Mucosa of stomach (tissue), 1 donor: ENCODE results near the gene RAI14.
"Not testable (repeated sequence)": the region's sequence is repeated elsewhere in the genome, so short reads cannot be mapped to it uniquely, and the experiment has no call there.

Experiments
- H3K27me3 ChIP-seq: one replicate; pipeline ENCODE4 v1.7.0; 2013; ENCODE audit warnings: mild to moderate bottlenecking, low read length; ENCODE audit not compliant: control insufficient read depth, insufficient read depth
- H3K36me3 ChIP-seq: one replicate; pipeline ENCODE4 v1.7.0; 2013; ENCODE audit warnings: low read length; ENCODE audit not compliant: control insufficient read depth, insufficient read depth
- H3K4me1 ChIP-seq: one replicate; pipeline ENCODE4 v1.7.0; 2013; ENCODE audit warnings: mild to moderate bottlenecking, low read length; ENCODE audit not compliant: control insufficient read depth, insufficient read depth
- H3K4me3 ChIP-seq: one replicate; pipeline ENCODE4 v1.7.0; 2013; ENCODE audit warnings: low read length
- H3K9ac ChIP-seq: one replicate; pipeline ENCODE4 v1.7.0; 2013; ENCODE audit warnings: mild to moderate bottlenecking, low read length, moderate library complexity
- H3K9me3 ChIP-seq: one replicate; pipeline ENCODE4 v1.7.0; 2013; ENCODE audit warnings: mild to moderate bottlenecking, low read length, moderate library complexity; ENCODE audit not compliant: control insufficient read depth
- donor health status: Pancreatic carcinoma.

Gene RAI14

DNA sequence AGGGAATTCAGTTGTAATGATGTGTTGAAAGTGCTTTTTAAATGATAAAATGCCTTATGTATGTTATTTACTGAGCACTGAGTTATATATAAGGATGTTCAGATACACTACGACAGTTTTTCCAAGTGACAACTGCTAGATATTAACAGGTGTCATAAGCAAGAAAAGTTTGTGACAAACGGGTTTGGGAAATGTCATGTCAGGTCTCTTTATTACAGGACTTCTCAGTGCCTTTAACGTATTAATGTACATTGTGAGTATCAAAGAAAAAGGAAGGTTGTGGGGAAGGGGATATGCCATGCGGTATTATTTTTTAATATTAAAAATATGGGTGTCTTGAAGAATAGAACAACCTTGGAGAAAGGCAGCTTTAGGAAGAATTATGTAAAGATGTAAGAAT lies 56.4 kb downstream of the RAI14 start:
- H3K9ac ChIP-seq: no peak overlapping the region
- no peaks in the 10 kb centered on the region for H3K36me3 ChIP-seq
- no peak overlapping the region for H3K4me3 ChIP-seq
- H3K27me3 ChIP-seq: no peaks in the 10 kb centered on the region
- H3K9me3 ChIP-seq: no peaks in the 10 kb centered on the region
- no peaks in the 10 kb centered on the region for H3K4me1 ChIP-seq

- no peaks in the 10 kb centered on the region for H3K36me3 ChIP-seq
- H3K9ac ChIP-seq: no peak overlapping the region
- H3K4me3 ChIP-seq: no peak overlapping the region
- no peaks in the 10 kb centered on the region for H3K4me1 ChIP-seq
- H3K27me3 ChIP-seq: no peaks in the 10 kb centered on the region
- H3K9me3 ChIP-seq: no peaks in the 10 kb centered on the region
These were observed 59.6 kb downstream of the RAI14 start for GRCh38 chr5:34715711-34716110.

DNA sequence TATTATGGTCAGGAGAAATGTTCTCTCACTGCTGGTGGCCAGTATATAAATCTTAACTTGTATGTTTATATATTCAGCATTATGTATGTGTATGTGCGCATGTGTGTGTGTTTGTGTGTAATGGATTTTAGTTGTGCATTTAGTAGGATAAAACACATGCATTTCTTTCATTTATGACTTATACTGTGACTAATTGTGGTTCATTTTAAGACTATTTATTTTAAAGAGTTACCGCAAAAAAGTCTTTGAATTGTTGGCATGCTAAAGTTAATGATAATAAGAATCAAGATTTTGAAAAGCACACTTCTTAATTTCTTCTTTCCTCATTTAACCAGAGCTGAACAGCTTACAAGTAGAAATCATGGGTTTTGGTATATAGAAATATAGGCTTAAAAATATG lies 60.9 kb downstream of the RAI14 start:
- no peaks in the 10 kb centered on the region for H3K9me3 ChIP-seq
- H3K4me3 ChIP-seq: no peak overlapping the region
- no peaks in the 10 kb centered on the region for H3K4me1 ChIP-seq
- no peaks in the 10 kb centered on the region for H3K27me3 ChIP-seq
- no peaks in the 10 kb centered on the region for H3K36me3 ChIP-seq
- no peak overlapping the region for H3K9ac ChIP-seq

GRCh38 chr5:34717426-34718327 lies 61.5 kb downstream of the RAI14 start:
- Histone ChIP-seq H3K9ac (no peak overlapping the region), H3K4me3 (no peak overlapping the region), H3K9me3 (no peaks in the 10 kb centered on the region), H3K27me3 (no peaks in the 10 kb centered on the region), H3K36me3 (no peaks in the 10 kb centered on the region), H3K4me1 (no peaks in the 10 kb centered on the region)

GRCh38 chr5:34718516-34718915 lies 62.4 kb downstream of the RAI14 start:
- no peaks in the 10 kb centered on the region for H3K27me3 ChIP-seq
- no peak overlapping the region for H3K4me3 ChIP-seq
- no peaks in the 10 kb centered on the region for H3K4me1 ChIP-seq
- no peak overlapping the region for H3K9ac ChIP-seq
- no peaks in the 10 kb centered on the region for H3K36me3 ChIP-seq
- no peaks in the 10 kb centered on the region for H3K9me3 ChIP-seq

GRCh38 chr5:34719029-34719428 lies 62.9 kb downstream of the RAI14 start:
- Histone ChIP-seq H3K9me3 (no peaks in the 10 kb centered on the region), H3K4me1 (no peaks in the 10 kb centered on the region), H3K9ac (no peak overlapping the region), H3K36me3 (no peaks in the 10 kb centered on the region), H3K27me3 (no peaks in the 10 kb centered on the region), H3K4me3 (no peak overlapping the region)

GRCh38 chr5:34721327-34721726 lies 65.2 kb downstream of the RAI14 start:
- H3K36me3 ChIP-seq: no peaks in the 10 kb centered on the region
- no peak overlapping the region for H3K9ac ChIP-seq
- no peaks in the 10 kb centered on the region for H3K27me3 ChIP-seq
- H3K9me3 ChIP-seq: no peaks in the 10 kb centered on the region
- H3K4me1 ChIP-seq: no peaks in the 10 kb centered on the region
- H3K4me3 ChIP-seq: no peak overlapping the region

- Histone ChIP-seq H3K27me3 (no peaks in the 10 kb centered on the region), H3K36me3 (no peaks in the 10 kb centered on the region), H3K4me1 (no peaks in the 10 kb centered on the region), H3K4me3 (no peak overlapping the region), H3K9ac (no peak overlapping the region), H3K9me3 (no peaks in the 10 kb centered on the region)
These were observed 66.1 kb downstream of the RAI14 start for GRCh38 chr5:34722183-34722582.

DNA sequence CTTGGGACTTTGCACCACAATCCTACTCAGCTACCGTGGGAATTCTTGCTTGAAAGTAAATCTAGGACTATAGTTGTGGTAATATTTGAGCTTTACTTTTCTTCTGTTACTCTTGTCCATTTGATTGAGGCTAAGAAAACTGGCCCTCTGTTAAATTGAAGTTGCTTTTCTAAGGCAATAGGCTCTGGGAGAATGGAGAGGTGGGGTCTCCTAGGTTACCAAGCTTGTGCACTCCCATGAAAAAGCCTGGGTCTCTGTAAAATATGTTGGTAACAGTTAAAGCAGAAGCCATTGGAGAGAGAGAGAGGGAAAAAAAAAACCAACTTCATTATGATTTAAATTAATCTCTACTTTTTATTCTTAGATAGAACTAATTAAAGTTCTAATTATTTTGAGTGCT lies 68.6 kb downstream of the RAI14 start:
- Histone ChIP-seq H3K9me3 (no peaks in the 10 kb centered on the region), H3K27me3 (no peaks in the 10 kb centered on the region), H3K4me3 (no peak overlapping the region), H3K4me1 (no peaks in the 10 kb centered on the region), H3K36me3 (no peaks in the 10 kb centered on the region), H3K9ac (no peak overlapping the region)

- not testable (repeated sequence) for H3K9ac ChIP-seq, H3K9me3 ChIP-seq, H3K4me3 ChIP-seq, H3K36me3 ChIP-seq, H3K27me3 ChIP-seq, H3K4me1 ChIP-seq
These were observed 71.1 kb downstream of the RAI14 start for GRCh38 chr5:34727166-34727749.

GRCh38 chr5:34728236-34728635 lies 72.1 kb downstream of the RAI14 start:
- peaks cover 8% of the 10 kb centered on the region for H3K4me1 ChIP-seq
- no peaks in the 10 kb centered on the region for H3K27me3 ChIP-seq
- H3K9ac ChIP-seq: no peak overlapping the region
- no peaks in the 10 kb centered on the region for H3K36me3 ChIP-seq
- no peaks in the 10 kb centered on the region for H3K9me3 ChIP-seq
- no peak overlapping the region for H3K4me3 ChIP-seq

GRCh38 chr5:34731435-34732232 lies 75.5 kb downstream of the RAI14 start:
- Histone ChIP-seq H3K4me1 (peaks cover 8% of the 10 kb centered on the region), H3K4me3 (no peak overlapping the region), H3K9ac (no peak overlapping the region), H3K9me3 (no peaks in the 10 kb centered on the region), H3K36me3 (no peaks in the 10 kb centered on the region), H3K27me3 (no peaks in the 10 kb centered on the region)
